Measurements from ENCODE around the gene HLA-G. TPM values are rescaled to one million over a fixed set of nuclear protein-coding genes. Genes with fewer than 3 reads are reported as not detected.

HLA-G gene
- total RNA-seq, 1 donor from 2014 or later = not detected

GRCh38 chr6:29853245-29853644 is 25.6 kb downstream of the HLA-G start:
- no peaks in the 10 kb centered on the region for H3K9me3 Mint-ChIP-seq
- H3K4me1 Mint-ChIP-seq = no peaks in the 10 kb centered on the region
- H3K36me3 Mint-ChIP-seq (ENCODE audit: low read depth) = no peaks in the 10 kb centered on the region
- H3K4me3 Mint-ChIP-seq = no peak overlapping the region
- no peak for DNase-seq (ENCODE audit: low read depth, low spot score)
- H3K27ac Mint-ChIP-seq (ENCODE audit: unreplicated experiment) = no peak overlapping the region
- H3K27me3 Mint-ChIP-seq (ENCODE audit: low read depth) = peaks cover 71% of the 10 kb centered on the region
- TF ChIP-seq, protein P1, sequence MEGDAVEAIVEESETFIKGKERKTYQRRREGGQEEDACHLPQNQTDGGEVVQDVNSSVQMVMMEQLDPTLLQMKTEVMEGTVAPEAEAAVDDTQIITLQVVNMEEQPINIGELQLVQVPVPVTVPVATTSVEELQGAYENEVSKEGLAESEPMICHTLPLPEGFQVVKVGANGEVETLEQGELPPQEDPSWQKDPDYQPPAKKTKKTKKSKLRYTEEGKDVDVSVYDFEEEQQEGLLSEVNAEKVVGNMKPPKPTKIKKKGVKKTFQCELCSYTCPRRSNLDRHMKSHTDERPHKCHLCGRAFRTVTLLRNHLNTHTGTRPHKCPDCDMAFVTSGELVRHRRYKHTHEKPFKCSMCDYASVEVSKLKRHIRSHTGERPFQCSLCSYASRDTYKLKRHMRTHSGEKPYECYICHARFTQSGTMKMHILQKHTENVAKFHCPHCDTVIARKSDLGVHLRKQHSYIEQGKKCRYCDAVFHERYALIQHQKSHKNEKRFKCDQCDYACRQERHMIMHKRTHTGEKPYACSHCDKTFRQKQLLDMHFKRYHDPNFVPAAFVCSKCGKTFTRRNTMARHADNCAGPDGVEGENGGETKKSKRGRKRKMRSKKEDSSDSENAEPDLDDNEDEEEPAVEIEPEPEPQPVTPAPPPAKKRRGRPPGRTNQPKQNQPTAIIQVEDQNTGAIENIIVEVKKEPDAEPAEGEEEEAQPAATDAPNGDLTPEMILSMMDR (conservative IDR thresholded peaks at IDR 0.05) = no peak

- H3K4me3 Mint-ChIP-seq = no peak overlapping the region
- H3K27me3 Mint-ChIP-seq (ENCODE audit: low read depth) = peaks cover 62% of the 10 kb centered on the region
- H3K36me3 Mint-ChIP-seq (ENCODE audit: low read depth) = no peaks in the 10 kb centered on the region
- TF ChIP-seq, protein P1 (conservative IDR thresholded peaks at IDR 0.05) = no peak
- peaks cover 2% of the 10 kb centered on the region for H3K9me3 Mint-ChIP-seq
- DNase-seq (ENCODE audit: low read depth, low spot score) = no peak
- H3K4me1 Mint-ChIP-seq = no peaks in the 10 kb centered on the region
- H3K27ac Mint-ChIP-seq (ENCODE audit: unreplicated experiment) = no peak overlapping the region
Observed at GRCh38 chr6:29858006-29858405, 30.4 kb downstream of the HLA-G start.

DNA sequence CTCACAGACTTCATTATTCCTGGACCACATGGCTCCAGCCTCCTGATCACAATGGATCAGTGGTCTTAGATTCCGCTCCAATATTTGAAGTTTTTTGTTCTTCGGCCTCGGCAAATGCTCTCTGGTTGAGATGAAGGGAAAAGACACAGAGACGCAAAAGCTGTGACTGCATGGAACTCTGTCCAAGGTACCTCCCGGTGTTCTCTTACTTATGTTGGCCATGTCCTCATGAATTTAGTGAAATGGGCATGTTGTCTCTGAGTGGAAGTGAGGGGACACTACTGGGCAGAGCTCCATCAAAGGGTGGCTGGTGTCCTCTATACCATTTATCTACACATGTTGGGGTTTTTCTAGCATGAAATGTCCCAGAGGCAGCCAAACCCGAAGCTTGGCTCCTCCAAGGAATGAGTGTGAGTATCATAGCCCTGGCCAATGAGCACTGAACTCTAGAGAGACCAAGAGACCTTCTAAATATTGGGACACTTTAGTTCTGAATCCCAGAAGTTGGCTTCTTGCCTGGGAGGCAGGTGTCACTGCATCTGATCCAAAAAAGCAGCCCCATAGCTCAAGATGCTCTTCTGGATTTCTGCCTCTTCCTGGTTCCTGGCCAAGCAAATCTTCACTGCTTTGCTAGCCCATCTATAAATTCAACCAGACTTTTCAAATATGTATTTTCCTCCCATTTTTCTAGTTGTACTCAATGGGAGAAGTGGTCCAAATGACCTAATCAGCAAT is 34.1 kb downstream of the HLA-G start:
- H3K27ac Mint-ChIP-seq (ENCODE audit: unreplicated experiment) = peak overlapping the region; percentile 50
- no peaks in the 10 kb centered on the region for H3K36me3 Mint-ChIP-seq (ENCODE audit: low read depth)
- DNase-seq (ENCODE audit: low read depth, low spot score) = no peak
- H3K27me3 Mint-ChIP-seq (ENCODE audit: low read depth) = peaks cover 58% of the 10 kb centered on the region
- H3K4me1 Mint-ChIP-seq = no peaks in the 10 kb centered on the region
- H3K9me3 Mint-ChIP-seq = peaks cover 2% of the 10 kb centered on the region
- TF ChIP-seq, protein P1 (conservative IDR thresholded peaks at IDR 0.05) = no peak
- no peak overlapping the region for H3K4me3 Mint-ChIP-seq

DNA sequence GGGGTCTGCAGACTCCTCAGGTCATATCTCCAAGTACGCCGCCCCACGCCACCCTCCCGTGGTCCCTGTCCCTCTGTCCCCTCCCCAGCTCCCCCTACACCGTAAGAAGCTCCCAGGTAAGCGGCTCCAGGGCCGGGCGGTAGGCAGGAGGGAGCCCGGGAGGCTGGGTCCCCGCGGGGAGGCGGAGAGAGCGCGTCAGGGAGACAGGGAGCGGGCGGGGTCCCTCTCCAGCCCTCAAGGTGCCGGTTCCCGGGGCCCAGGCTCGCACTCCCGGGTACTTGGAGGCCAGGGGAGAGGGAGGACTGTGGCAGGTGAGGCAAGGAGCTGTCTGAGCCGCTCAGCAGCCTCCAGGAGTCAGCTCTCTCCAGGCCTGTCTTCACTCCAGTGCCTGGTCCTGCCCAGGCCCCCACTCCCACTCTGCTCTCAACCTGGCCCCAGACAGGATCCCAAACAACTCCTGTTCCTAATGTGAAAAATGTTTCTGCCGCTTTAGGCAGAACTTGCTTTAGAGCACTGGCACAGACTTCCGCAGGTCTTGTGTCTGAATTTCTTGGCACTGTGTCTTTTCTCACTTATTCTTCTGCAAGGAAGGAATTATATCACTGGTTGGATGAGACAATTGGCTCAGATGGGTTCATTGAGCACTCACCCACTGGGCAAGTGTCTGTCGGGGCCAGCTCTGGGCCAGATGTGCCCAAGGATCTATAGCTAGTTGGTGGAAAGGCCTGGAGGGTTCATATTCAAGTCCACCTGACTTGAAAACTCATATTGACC is 36.6 kb downstream of the HLA-G start:
- Mint-ChIP-seq H3K36me3 (ENCODE audit: low read depth) (no peaks in the 10 kb centered on the region), H3K4me1 (no peaks in the 10 kb centered on the region), H3K4me3 (no peak overlapping the region), H3K27ac (ENCODE audit: unreplicated experiment) (peak overlapping the region; percentile 58), H3K9me3 (no peaks in the 10 kb centered on the region), H3K27me3 (ENCODE audit: low read depth) (peaks cover 63% of the 10 kb centered on the region)
- DNase-seq (ENCODE audit: low read depth, low spot score) = no peak
- TF ChIP-seq, protein P1 (conservative IDR thresholded peaks at IDR 0.05) = no peak

DNA sequence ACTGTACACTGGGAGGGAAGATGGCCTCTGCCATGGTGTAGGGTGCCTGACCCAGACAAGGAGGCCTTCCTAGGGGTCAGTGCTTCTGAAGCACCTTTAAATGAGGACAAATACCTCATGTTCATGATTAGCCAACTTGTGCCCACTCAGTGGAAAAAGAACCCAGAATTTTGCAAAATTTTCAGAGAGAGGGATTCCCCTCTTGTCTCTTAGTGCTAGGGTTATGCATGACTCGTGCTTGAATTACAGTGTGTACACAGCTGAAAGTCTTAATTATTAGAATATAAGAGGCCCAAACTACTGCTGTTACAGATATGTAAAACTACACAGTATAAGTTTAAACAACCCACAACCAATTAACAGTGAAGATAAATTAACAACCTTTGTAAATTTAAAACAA is 38.0 kb downstream of the HLA-G start:
- peaks cover 58% of the 10 kb centered on the region for H3K27me3 Mint-ChIP-seq (ENCODE audit: low read depth)
- TF ChIP-seq, protein P1 (conservative IDR thresholded peaks at IDR 0.05) = no peak
- DNase-seq (ENCODE audit: low read depth, low spot score) = no peak
- peaks cover 3% of the 10 kb centered on the region for H3K9me3 Mint-ChIP-seq
- peaks cover 5% of the 10 kb centered on the region for H3K4me1 Mint-ChIP-seq
- no peak overlapping the region for H3K4me3 Mint-ChIP-seq
- H3K27ac Mint-ChIP-seq (ENCODE audit: unreplicated experiment) = no peak overlapping the region
- H3K36me3 Mint-ChIP-seq (ENCODE audit: low read depth) = no peaks in the 10 kb centered on the region
